Testis (tissue), 3 donors: ENCODE results near the gene PDE8B. TPM values are rescaled to one million over a fixed set of nuclear protein-coding genes. Genes with fewer than 3 reads are reported as not detected.

Source experiments
- polyA plus RNA-seq: library from polyadenylated mRNA; stranded (reverse); fragments of 350-450 nt; fragmentation: Illumina TruSeq; extraction: RNeasy Lipid Tissue Mini Kit (QIAGEN cat#74804); gene quantifications from one replicate; pipeline ENCODE4 v1.2.3, GENCODE V29; 2014; ENCODE audit warnings: low read depth, low replicate concordance; ENCODE audit not compliant: insufficient read depth
- total RNA-seq, 2 donors: library from RNA; depleted of rRNA; stranded (reverse); fragments of >200 nt; gene quantifications; one replicate each; pipeline ENCODE4 v1.2.3, GENCODE V29; 2016

Gene PDE8B
- total and polyA plus RNA-seq, 3 donors from 2014 or later, result 2.0 to 7.2 (median 5.8) TPM

Other genes starting within 250 kb of the PDE8B start
- gene AGGF1, start 180.3 kb upstream of the PDE8B start, total RNA-seq, result 10 to 100 TPM; 50.4 to 58.0 TPM
- gene AGGF1, start 180.3 kb upstream of the PDE8B start, polyA plus RNA-seq, result 22.8 TPM
- 10 to 100 TPM in 1 of 2 donors, 1 to 10 TPM in 1; 7.9 to 14.5 TPM for gene ZBED3, start 123.4 kb upstream of the PDE8B start, total RNA-seq
- 6.9 TPM for gene ZBED3, start 123.4 kb upstream of the PDE8B start, polyA plus RNA-seq